Gastroesophageal sphincter (tissue), 4 donors: ENCODE data around the gene SELENOI. TPM values are rescaled to one million over a fixed set of nuclear protein-coding genes. Genes with fewer than 3 reads are reported as not detected.

ENCODE experiments used
- ATAC-seq: fragments of 150-250 bp; one replicate; pipeline ENCODE4 v1.9.1; 2016; ENCODE audit warnings: mild to moderate bottlenecking, moderate library complexity
- H3K27ac ChIP-seq, 4 donors: fragments of 200-600 bp; sonication (generic) in 3 of 4; 1 replicate in 3 of 4; 2 replicates in 1 of 4; pipeline ENCODE4 v1.5.1; 2016 to 2019
- H3K27me3 ChIP-seq: fragments of 200-600 bp; sonication (generic); one replicate; pipeline ENCODE4 v1.5.1; 2019
- H3K36me3 ChIP-seq, 2 donors: fragments of 200-600 bp; sonication (generic); one replicate each; pipeline ENCODE4 v1.5.1; 2019; ENCODE audit warnings: control low read depth in 1 of 2
- H3K4me1 ChIP-seq, 3 donors: fragments of 200-600 bp; sonication (generic); 1 replicate in 2 of 3; 2 replicates in 1 of 3; pipeline ENCODE4 v1.5.1; 2016 to 2019; ENCODE audit warnings: control low read depth in 2 of 3
- H3K4me3 ChIP-seq, 2 donors: fragments of 200-600 bp; sonication (generic); one replicate each; pipeline ENCODE4 v1.5.1; 2019; ENCODE audit warnings: mild to moderate bottlenecking in 1 of 2, moderate library complexity in 1 of 2
- H3K9me3 ChIP-seq, 3 donors: fragments of 200-600 bp; sonication (generic); one replicate each; pipeline ENCODE4 v1.5.1; 2017 to 2019; ENCODE audit warnings: control low read depth in 2 of 3
- EP300 ChIP-seq: sonication (generic); formaldehyde crosslinking; IDR thresholded peaks from one replicate; pipeline ENCODE4 v1.6.1; 2017; ENCODE audit warnings: antibody characterized with exemption, mild to moderate bottlenecking
- POLR2A ChIP-seq, 2 donors: fragments of 450-650 bp; IDR thresholded peaks; one replicate each; pipeline ENCODE4 v1.6.1; 2017; ENCODE audit warnings: antibody characterized with exemption in 2 of 2, mild to moderate bottlenecking in 2 of 2, moderate library complexity in 1 of 2
- POLR2AphosphoS5 ChIP-seq: sonication (generic); formaldehyde crosslinking; IDR thresholded peaks from one replicate; pipeline ENCODE4 v1.6.1; 2017; ENCODE audit warnings: antibody characterized with exemption
- WGBS, 2 donors: methylation state at CpG; one replicate each; pipeline ENCODE4 v1.1.5; 2018; ENCODE audit warnings: low coverage in 1 of 2; 5-methylcytosine and 5-hydroxymethylcytosine counted together
- total RNA-seq, 4 donors: library from RNA; depleted of rRNA; stranded (reverse); fragments of >200 nt; gene quantifications; one replicate each; pipeline ENCODE4 v1.1.0, GENCODE V29; 2016
- TF ChIP-seq, protein P1 (sequence below), 4 experiments: fragments of 200-600 bp in 2 of 4; fragments of 450-650 bp in 2 of 4; sonication (generic) in 1 of 4; IDR thresholded peaks; one replicate each; pipeline ENCODE4 v1.5.1; 2017 to 2019; ENCODE audit warnings: antibody characterized with exemption in 4 of 4, mild to moderate bottlenecking in 2 of 4, moderate library complexity in 2 of 4

Gene SELENOI
- total RNA-seq, 4 donors from 2014 or later: 7.0 to 10.9 (median 8.7) TPM

DNA sequence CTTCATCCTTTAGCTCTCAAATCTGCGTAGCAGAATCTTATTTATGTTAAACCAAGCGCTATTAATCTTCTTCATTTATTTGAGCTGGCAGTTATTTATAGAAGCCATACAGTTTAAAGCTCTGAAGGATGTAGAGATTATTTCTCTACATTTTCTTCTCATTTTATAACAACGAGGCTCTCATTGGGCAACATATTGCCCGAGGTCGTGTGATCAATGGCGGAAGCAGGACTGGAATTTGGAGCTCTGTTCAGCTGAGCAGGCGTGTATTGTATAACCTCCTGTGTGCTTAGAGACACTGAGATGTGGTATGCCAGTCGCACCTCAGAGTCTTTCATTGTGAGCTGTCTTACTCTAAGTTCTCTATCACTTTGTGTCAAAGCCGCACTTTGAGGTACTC is 38.2 kb downstream of the SELENOI start:
- H3K4me3 ChIP-seq: no peak overlapping the region
- no peaks in the 10 kb centered on the region for H3K4me1 ChIP-seq
- no peak for ATAC-seq
- no peaks in the 10 kb centered on the region for H3K9me3 ChIP-seq
- TF ChIP-seq, protein P1, sequence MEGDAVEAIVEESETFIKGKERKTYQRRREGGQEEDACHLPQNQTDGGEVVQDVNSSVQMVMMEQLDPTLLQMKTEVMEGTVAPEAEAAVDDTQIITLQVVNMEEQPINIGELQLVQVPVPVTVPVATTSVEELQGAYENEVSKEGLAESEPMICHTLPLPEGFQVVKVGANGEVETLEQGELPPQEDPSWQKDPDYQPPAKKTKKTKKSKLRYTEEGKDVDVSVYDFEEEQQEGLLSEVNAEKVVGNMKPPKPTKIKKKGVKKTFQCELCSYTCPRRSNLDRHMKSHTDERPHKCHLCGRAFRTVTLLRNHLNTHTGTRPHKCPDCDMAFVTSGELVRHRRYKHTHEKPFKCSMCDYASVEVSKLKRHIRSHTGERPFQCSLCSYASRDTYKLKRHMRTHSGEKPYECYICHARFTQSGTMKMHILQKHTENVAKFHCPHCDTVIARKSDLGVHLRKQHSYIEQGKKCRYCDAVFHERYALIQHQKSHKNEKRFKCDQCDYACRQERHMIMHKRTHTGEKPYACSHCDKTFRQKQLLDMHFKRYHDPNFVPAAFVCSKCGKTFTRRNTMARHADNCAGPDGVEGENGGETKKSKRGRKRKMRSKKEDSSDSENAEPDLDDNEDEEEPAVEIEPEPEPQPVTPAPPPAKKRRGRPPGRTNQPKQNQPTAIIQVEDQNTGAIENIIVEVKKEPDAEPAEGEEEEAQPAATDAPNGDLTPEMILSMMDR (IDR thresholded peaks at IDR 0.05): no peak
- TF ChIP-seq POLR2A (IDR thresholded peaks at IDR 0.05) (no peak), EP300 (no peak), POLR2AphosphoS5 (no peak)
- 69 to 77% methylated on average over 9 of the region's 9 CpGs for WGBS, 2 donors
- H3K36me3 ChIP-seq: peaks cover 0 to 64% of the 10 kb centered on the region in 2 donors
- no peak overlapping the region for H3K27ac ChIP-seq
- no peaks in the 10 kb centered on the region for H3K27me3 ChIP-seq

DNA sequence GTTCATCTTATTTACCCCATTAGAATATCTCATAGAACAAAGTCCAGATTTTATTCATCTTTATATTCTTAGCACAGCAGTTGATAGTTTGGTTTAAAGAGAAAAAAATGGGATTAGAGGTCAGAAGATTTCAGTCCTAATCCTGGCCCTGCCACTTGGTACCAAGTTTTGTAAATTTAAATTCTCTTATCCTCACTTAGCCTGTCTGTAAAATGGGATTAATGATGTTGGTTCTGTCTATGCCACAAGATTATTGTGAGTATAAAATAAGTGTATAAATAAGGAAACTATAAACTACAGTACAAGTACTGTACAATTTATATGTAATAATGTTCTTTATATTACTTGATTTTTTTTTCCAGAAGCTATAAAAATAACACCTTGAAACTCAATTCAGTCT is 38.7 kb downstream of the SELENOI start:
- Histone ChIP-seq H3K4me3 (no peak overlapping the region), H3K27ac (no peak overlapping the region), H3K27me3 (no peaks in the 10 kb centered on the region), H3K36me3 (peaks cover 0 to 67% of the 10 kb centered on the region in 2 donors), H3K4me1 (no peaks in the 10 kb centered on the region), H3K9me3 (no peaks in the 10 kb centered on the region)
- TF ChIP-seq POLR2A (IDR thresholded peaks at IDR 0.05) (no peak), EP300 (no peak), POLR2AphosphoS5 (no peak)
- TF ChIP-seq, protein P1 (IDR thresholded peaks at IDR 0.05): no peak
- ATAC-seq: no peak

DNA sequence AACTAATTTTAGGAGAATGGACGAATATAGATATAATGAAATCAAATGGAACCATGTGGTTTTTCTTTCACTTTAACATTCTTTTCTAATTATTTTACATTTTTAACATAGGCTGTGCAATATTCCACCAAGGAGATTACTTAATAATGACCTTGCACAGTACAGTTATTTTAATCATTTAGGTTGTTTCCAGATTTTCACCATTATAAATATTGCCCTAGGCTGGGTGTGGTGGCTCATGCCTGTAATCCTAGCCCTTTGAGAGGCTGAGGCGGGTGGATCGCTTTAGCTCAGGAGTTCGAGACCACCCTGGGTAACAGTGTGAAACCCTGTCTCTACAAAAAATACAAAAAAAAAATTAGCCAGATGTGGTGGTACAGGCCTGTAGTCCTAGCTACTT is 41.2 kb downstream of the SELENOI start:
- 82 to 97% methylated on average over 1 to 2 of the region's 4 CpGs for WGBS, 2 donors
- ATAC-seq: no peak

DNA sequence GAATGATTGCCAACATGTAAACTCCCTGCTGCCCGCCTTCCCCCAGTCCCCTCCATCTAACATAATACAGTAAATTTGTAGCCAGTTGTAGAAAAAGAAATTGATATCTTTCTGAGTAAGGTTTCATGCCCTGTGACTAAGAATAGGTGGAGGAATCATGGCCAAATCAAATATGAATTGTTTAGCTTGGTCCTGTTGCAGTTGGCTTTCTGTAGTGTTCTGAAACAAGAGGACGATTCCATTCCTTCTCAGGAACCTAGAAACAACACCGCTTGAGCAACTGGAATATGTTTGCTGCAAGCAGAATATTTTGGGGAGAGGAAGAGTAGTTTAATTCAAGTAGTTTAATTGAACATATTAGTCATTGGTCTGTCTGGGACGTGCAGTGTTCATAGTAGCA is 48.8 kb downstream of the SELENOI start:
- 81 to 83% methylated on average over 3 to 4 of the region's 4 CpGs for WGBS, 2 donors
- Histone ChIP-seq H3K27ac (no peak overlapping the region), H3K4me3 (no peak overlapping the region), H3K9me3 (no peaks in the 10 kb centered on the region), H3K36me3 (peaks cover 0 to 31% of the 10 kb centered on the region in 2 donors), H3K27me3 (no peaks in the 10 kb centered on the region), H3K4me1 (no peaks in the 10 kb centered on the region)
- ATAC-seq: no peak
- no peak for TF ChIP-seq EP300
- TF ChIP-seq POLR2AphosphoS5: no peak

More for the DNA sequence above, 41.2 kb downstream of the SELENOI start:
- Histone ChIP-seq H3K27ac (no peak overlapping the region), H3K36me3 (peaks cover 0 to 80% of the 10 kb centered on the region in 2 donors), H3K4me1 (no peaks in the 10 kb centered on the region), H3K27me3 (no peaks in the 10 kb centered on the region), H3K9me3 (no peaks in the 10 kb centered on the region), H3K4me3 (no peak overlapping the region)
- TF ChIP-seq EP300: no peak
- no peak for TF ChIP-seq POLR2A (IDR thresholded peaks at IDR 0.05)
- TF ChIP-seq POLR2AphosphoS5: no peak
- TF ChIP-seq, protein P1 (IDR thresholded peaks at IDR 0.05): no peak

DNA sequence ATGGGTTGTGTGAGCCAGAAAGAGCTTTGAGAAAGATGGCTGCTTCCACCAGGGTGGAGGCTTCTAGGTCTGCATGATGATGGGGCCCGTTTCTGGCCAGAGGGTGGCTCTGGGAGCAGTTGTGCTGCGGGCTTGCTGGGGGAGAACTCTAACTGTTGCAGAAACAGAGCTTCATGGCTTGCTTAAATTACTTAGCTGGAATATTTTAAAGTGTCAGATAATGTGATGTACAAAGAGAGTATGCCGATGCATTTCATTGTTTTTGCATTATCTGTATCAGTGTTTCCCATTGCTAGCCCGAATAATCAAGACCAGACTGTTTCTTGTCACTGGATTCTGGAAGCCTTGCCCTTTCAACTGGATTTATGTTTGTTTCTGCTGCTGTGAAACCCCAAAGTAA is 49.5 kb downstream of the SELENOI start:
- no peaks in the 10 kb centered on the region for H3K4me1 ChIP-seq
- H3K4me3 ChIP-seq: no peak overlapping the region
- peaks cover 0 to 24% of the 10 kb centered on the region in 2 donors for H3K36me3 ChIP-seq
- WGBS, 2 donors: 66 to 80% methylated on average over 3 to 4 of the region's 4 CpGs
- no peak overlapping the region for H3K27ac ChIP-seq
- H3K9me3 ChIP-seq: no peaks in the 10 kb centered on the region
- TF ChIP-seq POLR2AphosphoS5 (no peak), EP300 (no peak), POLR2A (IDR thresholded peaks at IDR 0.05) (no peak)
- TF ChIP-seq, protein P1 (IDR thresholded peaks at IDR 0.05): no peak
- no peak for ATAC-seq
- no peaks in the 10 kb centered on the region for H3K27me3 ChIP-seq
